ENCODE data around the gene SCAMP2.

Gene SCAMP2

GRCh38 chr15:74857671-74858368 is 15.3 kb downstream of the SCAMP2 start:
- no peak for DNase-seq

- no peak for DNase-seq
Measured at GRCh38 chr15:74857082-74857655, 16.0 kb downstream of the SCAMP2 start.

GRCh38 chr15:74856537-74856936 is 16.6 kb downstream of the SCAMP2 start:
- no peak for DNase-seq

- DNase-seq, result no peak
Measured at GRCh38 chr15:74855857-74856256, 17.3 kb downstream of the SCAMP2 start.

GRCh38 chr15:74854453-74855022 is 18.6 kb downstream of the SCAMP2 start:
- DNase-seq, result no peak

- no peak for DNase-seq
Measured at GRCh38 chr15:74851960-74852359, 21.2 kb downstream of the SCAMP2 start.

- DNase-seq, result no peak
Measured at GRCh38 chr15:74850393-74850792, 22.8 kb downstream of the SCAMP2 start.

- no peak for DNase-seq
Measured at GRCh38 chr15:74847432-74847831, 25.7 kb downstream of the SCAMP2 start.

- DNase-seq, result no peak
Measured at GRCh38 chr15:74845581-74845980, 27.6 kb downstream of the SCAMP2 start.

- DNase-seq, result peak; percentile 49
Measured at GRCh38 chr15:74845208-74845568, 28.0 kb downstream of the SCAMP2 start.

- no peak for DNase-seq
Measured at GRCh38 chr15:74844319-74845207, 28.6 kb downstream of the SCAMP2 start.

GRCh38 chr15:74843891-74844299 is 29.3 kb downstream of the SCAMP2 start:
- DNase-seq, result no peak

- DNase-seq, result no peak
Measured at GRCh38 chr15:74843445-74843828, 29.7 kb downstream of the SCAMP2 start.

GRCh38 chr15:74842581-74843444 is 30.4 kb downstream of the SCAMP2 start, which contains the start of gene ULK3:
Gene ULK3 (minus strand): TSS chr15:74843156. CDS start chr15:74843105, 51 bp downstream.
- DNase-seq, result peak; percentile 91

- no peak for DNase-seq
Measured at GRCh38 chr15:74841891-74842373, 31.2 kb downstream of the SCAMP2 start.

- no peak for DNase-seq
Measured at GRCh38 chr15:74840851-74841775, 32.1 kb downstream of the SCAMP2 start.

- DNase-seq, result no peak
Measured at GRCh38 chr15:74839526-74840395, 33.4 kb downstream of the SCAMP2 start.

- DNase-seq, result no peak
Measured at GRCh38 chr15:74838746-74839525, 34.2 kb downstream of the SCAMP2 start.

- DNase-seq, result no peak
Measured at GRCh38 chr15:74838137-74838516, 35.0 kb downstream of the SCAMP2 start.
